Subcutaneous adipose tissue (tissue), 4 donors: Measurements from ENCODE around the gene KDM6B. TPM values are rescaled to one million over a fixed set of nuclear protein-coding genes. Genes with fewer than 3 reads are reported as not detected.

Experiments used
- total RNA-seq, 4 donors: library from RNA; depleted of rRNA; stranded (reverse); fragments of >200 nt; gene quantifications; one replicate each; pipeline ENCODE4 v1.1.0, GENCODE V29; 2016
- TF ChIP-seq, protein P1 (sequence below): fragments of 450-650 bp; IDR thresholded peaks from one replicate; pipeline ENCODE4 v1.5.1; 2016; ENCODE audit warnings: low read depth, mild to moderate bottlenecking, control low read depth, antibody characterized with exemption, moderate library complexity

Gene KDM6B
- total RNA-seq, 4 donors from 2014 or later = 5.6 to 10.4 (median 6.6) TPM

DNA sequence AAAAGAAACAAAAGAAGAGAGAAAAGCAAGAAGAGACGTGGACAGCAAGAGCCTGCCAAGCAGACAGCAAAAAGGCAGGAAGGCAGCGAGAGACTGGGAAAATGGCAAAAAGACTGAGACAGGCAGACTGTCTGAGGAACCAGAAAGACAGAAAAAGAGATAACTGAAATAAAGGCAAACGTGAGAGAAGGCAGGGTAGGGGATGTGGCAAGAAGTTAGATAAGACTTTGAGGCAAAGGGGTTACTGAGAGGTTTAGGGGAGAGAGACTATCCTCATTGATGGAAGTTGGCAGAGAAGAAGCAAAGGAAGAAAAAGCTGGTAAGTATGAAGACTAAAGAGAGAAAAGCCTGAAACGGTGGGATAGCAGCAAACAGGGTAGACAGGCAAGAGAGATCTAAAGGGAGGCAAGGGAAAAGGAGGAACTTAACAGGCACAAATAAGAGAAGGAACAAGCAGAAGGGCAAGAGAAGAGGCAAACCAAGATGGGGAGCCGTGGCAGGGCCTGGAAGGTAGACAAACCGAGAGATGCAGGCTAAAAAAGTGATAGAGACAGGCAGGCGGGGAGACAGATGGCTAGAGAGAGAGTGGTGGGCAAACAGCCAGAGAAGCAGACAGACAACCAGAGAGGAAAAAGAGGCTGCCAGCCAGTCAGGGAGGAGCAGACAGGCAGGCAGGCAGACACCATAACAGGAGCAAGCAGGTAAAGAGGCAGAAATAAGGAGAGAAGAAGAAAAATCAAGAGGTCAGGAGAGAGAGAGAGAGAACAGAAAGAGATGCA, 47.4 kb downstream of the KDM6B start:
- TF ChIP-seq, protein P1, sequence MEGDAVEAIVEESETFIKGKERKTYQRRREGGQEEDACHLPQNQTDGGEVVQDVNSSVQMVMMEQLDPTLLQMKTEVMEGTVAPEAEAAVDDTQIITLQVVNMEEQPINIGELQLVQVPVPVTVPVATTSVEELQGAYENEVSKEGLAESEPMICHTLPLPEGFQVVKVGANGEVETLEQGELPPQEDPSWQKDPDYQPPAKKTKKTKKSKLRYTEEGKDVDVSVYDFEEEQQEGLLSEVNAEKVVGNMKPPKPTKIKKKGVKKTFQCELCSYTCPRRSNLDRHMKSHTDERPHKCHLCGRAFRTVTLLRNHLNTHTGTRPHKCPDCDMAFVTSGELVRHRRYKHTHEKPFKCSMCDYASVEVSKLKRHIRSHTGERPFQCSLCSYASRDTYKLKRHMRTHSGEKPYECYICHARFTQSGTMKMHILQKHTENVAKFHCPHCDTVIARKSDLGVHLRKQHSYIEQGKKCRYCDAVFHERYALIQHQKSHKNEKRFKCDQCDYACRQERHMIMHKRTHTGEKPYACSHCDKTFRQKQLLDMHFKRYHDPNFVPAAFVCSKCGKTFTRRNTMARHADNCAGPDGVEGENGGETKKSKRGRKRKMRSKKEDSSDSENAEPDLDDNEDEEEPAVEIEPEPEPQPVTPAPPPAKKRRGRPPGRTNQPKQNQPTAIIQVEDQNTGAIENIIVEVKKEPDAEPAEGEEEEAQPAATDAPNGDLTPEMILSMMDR = no peak

DNA sequence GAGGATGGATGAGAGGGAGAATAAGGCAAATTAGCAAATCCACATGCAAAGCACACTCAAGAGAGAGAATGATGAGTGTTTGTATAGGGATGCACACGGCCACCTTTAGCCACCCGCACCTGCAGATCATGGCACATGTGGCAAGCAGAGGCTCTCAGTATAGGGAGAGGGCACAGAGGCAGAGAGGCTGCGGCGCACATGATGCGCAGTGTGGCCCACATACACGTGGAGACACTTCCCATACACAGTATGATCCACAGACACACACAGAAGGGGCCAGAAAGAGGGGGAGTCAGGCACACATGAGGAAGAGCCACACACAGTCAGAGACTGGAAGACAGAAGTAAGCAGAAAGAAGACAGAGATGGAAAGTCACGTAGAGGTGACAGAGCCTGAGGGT, 48.1 kb downstream of the KDM6B start:
- TF ChIP-seq, protein P1 = no peak

DNA sequence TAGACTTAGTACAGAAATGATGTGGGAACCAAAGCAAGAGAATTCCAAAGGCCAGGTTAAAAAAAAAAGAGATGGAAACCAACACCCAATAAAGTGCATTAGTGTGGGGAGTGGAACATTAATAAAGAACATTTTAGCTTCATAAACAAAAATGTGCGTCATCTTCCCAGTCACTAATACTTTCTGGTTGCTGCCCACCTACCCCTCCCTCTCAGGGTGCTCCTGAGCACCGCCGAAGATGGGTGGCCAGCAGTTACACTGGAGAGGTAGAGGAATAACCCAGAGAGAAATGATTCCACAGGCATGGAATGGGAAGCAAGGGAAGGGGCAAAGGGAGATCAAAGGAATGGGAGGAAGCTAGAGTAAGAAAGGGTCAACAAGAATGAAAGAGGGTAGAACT, 48.6 kb downstream of the KDM6B start:
- TF ChIP-seq, protein P1 = no peak

Other genes starting within 250 kb of the KDM6B start
- gene SOX15, start 244.1 kb upstream of the KDM6B start, total RNA-seq = 1 to 10 TPM in 1 of 4 donors, not detected in 3; 1.0 TPM
- gene FXR2, start 219.3 kb upstream of the KDM6B start, total RNA-seq = 10 to 100 TPM; 12.2 to 35.0 (median 25.1) TPM
- 100 to 1,000 TPM in 1 of 4 donors, 10 to 100 TPM in 3; 69.6 to 126 (median 85.0) TPM for gene SAT2, start 206.4 kb upstream of the KDM6B start, total RNA-seq
- gene SHBG, start 204.1 kb upstream of the KDM6B start, total RNA-seq = 1 to 10 TPM in 2 of 4 donors, under 1 TPM in 2; 0.44 to 2.1 (median 1.1) TPM
- gene ATP1B2, start 183.3 kb upstream of the KDM6B start, total RNA-seq = under 1 TPM in 1 of 4 donors, not detected in 3; 0.38 TPM
- gene TP53, start 146.7 kb upstream of the KDM6B start, total RNA-seq = 10 to 100 TPM; 13.8 to 21.7 (median 16.4) TPM
- gene WRAP53, start 145.7 kb upstream of the KDM6B start, total RNA-seq = 1 to 10 TPM; 1.1 to 3.3 (median 2.1) TPM
- gene EFNB3, start 129.0 kb upstream of the KDM6B start, total RNA-seq = under 1 TPM; 0.22 to 0.82 (median 0.55) TPM
- gene DNAH2, start 116.5 kb upstream of the KDM6B start, total RNA-seq = under 1 TPM; under 0.01 to 0.22 (median 0.18) TPM
- 10 to 100 TPM in 2 of 4 donors, 1 to 10 TPM in 2; 1.0 to 16.0 (median 10.8) TPM for gene TMEM88, start 20.8 kb downstream of the KDM6B start, total RNA-seq
- 100 to 1,000 TPM in 2 of 4 donors, 10 to 100 TPM in 2; 68.0 to 184 (median 96.7) TPM for gene NAA38, start 23.3 kb downstream of the KDM6B start, total RNA-seq
- 1 to 10 TPM; 4.1 to 7.7 (median 6.3) TPM for gene CYB5D1, start 23.8 kb downstream of the KDM6B start, total RNA-seq
- 10 to 100 TPM; 14.8 to 41.4 (median 31.3) TPM for gene CHD3, start 54.6 kb downstream of the KDM6B start, total RNA-seq
- gene RNF227, start 82.1 kb downstream of the KDM6B start, total RNA-seq = 1 to 10 TPM; 1.5 to 6.1 (median 2.8) TPM
- 1 to 10 TPM in 1 of 4 donors, under 1 TPM in 2, not detected in 1; 0.44 to 2.8 (median 0.51) TPM for gene KCNAB3, start 95.6 kb downstream of the KDM6B start, total RNA-seq
- 10 to 100 TPM; 28.8 to 43.5 (median 37.5) TPM for gene TRAPPC1, start 97.7 kb downstream of the KDM6B start, total RNA-seq
- gene CNTROB, start 98.0 kb downstream of the KDM6B start, total RNA-seq = 10 to 100 TPM in 3 of 4 donors, 1 to 10 TPM in 1; 7.5 to 27.3 (median 21.9) TPM
- not detected for gene GUCY2D, start 168.4 kb downstream of the KDM6B start, total RNA-seq
- gene ALOX15B, start 204.8 kb downstream of the KDM6B start, total RNA-seq = 10 to 100 TPM in 2 of 4 donors, 1 to 10 TPM in 2; 4.9 to 36.4 (median 10.9) TPM